Gastrocnemius medialis (tissue), 4 donors: ENCODE data around the gene HOXA4.

Experiments used
- POLR2A ChIP-seq, 2 donors: fragments of 450-650 bp; IDR thresholded peaks; one replicate each; pipeline ENCODE4 v1.6.1; 2017; ENCODE audit warnings: antibody characterized with exemption in 2 of 2, mild to moderate bottlenecking in 2 of 2, moderate library complexity in 2 of 2
- TF ChIP-seq, protein P1 (sequence below), 5 experiments: fragments of 450-650 bp in 3 of 5; fragments of 200-600 bp in 2 of 5; sonication (generic) in 2 of 5; IDR thresholded peaks in 4 of 5; conservative IDR thresholded peaks in 1 of 5; 1 replicate in 4 of 5; 2 replicates in 1 of 5; pipeline ENCODE4 v1.5.1; 2016 to 2019; ENCODE audit warnings: antibody characterized with exemption in 5 of 5, mild to moderate bottlenecking in 3 of 5, moderate library complexity in 3 of 5

DNA sequence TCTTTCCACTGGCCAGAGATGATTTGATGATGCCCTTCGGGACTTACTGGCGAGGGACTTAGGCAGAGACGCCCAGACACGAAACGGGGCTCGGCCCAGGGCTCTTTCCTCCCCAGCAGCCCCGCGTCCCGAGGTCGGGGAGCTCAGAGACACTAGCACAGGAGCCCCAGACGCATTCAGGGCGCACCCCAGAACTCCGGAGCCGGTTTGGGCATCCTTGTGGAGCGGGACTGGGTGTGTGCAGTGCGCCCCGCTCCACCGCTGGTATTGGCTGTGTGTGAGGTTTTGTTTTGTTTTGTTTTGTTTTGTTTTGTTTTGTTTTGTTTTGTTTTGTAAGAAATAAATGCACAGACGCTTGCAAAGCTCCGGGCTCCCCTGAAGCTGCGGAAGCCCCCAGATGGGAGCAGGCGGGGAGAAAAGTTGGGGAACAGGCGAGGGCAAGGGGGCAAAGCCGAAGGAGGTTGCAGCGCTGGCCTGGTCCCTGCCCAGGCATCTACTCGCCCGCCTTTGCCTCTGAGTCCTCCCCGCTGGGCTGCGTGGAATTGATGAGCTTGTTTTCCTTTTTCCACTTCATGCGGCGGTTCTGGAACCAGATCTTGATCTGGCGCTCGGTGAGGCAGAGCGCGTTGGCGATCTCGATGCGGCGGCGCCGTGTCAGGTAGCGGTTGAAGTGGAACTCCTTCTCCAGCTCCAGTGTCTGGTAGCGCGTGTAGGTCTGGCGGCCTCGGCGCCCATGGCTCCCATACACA, 14.8 kb upstream of the HOXA4 start:
- no peak for TF ChIP-seq POLR2A (IDR thresholded peaks at IDR 0.05)
- TF ChIP-seq, protein P1, sequence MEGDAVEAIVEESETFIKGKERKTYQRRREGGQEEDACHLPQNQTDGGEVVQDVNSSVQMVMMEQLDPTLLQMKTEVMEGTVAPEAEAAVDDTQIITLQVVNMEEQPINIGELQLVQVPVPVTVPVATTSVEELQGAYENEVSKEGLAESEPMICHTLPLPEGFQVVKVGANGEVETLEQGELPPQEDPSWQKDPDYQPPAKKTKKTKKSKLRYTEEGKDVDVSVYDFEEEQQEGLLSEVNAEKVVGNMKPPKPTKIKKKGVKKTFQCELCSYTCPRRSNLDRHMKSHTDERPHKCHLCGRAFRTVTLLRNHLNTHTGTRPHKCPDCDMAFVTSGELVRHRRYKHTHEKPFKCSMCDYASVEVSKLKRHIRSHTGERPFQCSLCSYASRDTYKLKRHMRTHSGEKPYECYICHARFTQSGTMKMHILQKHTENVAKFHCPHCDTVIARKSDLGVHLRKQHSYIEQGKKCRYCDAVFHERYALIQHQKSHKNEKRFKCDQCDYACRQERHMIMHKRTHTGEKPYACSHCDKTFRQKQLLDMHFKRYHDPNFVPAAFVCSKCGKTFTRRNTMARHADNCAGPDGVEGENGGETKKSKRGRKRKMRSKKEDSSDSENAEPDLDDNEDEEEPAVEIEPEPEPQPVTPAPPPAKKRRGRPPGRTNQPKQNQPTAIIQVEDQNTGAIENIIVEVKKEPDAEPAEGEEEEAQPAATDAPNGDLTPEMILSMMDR (IDR thresholded peaks at IDR 0.05 in 4 of 5, conservative IDR thresholded peaks at IDR 0.05 in 1 of 5): no peak
